Activated B cell treated with CpG ODN at 0.5 μM for 24 hours (primary cell): ENCODE results near the gene UTS2B. TPM values are rescaled to one million over a fixed set of nuclear protein-coding genes. Genes with fewer than 3 reads are reported as not detected.

Source experiments
- ATAC-seq: fragments of 200-7000 bp; cut with Tn5 transposase; one replicate; pipeline ENCODE4 v1.10.0; 2021; ENCODE audit warnings: low read depth, mild to moderate bottlenecking, moderate library complexity
- CTCF ChIA-PET: fragments of 350-600 bp; sonication (Branson Sonifier 250); formaldehyde crosslinking; loops from one replicate; lab custom pipeline; 2021; ENCODE audit warnings: antibody characterized with exemption; lab: Charles Lee
- POLR2A ChIA-PET: fragments of 350-600 bp; sonication (Branson Sonifier 250); formaldehyde crosslinking; loops from one replicate; lab custom pipeline; 2021; ENCODE audit warnings: antibody characterized with exemption; lab: Charles Lee
- DNase-seq: peaks from one replicate; pipeline ENCODE4 v3.0.0; 2022
- H3K27ac Mint-ChIP-seq: one replicate; pipeline ENCODE4 v1.8.0; 2020; ENCODE audit warnings: mixed read lengths
- H3K27me3 Mint-ChIP-seq: one replicate; pipeline ENCODE4 v1.8.0; 2021; ENCODE audit warnings: mixed read lengths
- H3K36me3 Mint-ChIP-seq: one replicate; pipeline ENCODE4 v1.8.0; 2021; ENCODE audit warnings: low read depth, mixed read lengths
- H3K4me1 Mint-ChIP-seq: one replicate; pipeline ENCODE4 v1.8.0; 2021; ENCODE audit warnings: mixed read lengths
- H3K4me3 Mint-ChIP-seq: one replicate; pipeline ENCODE4 v1.8.0; 2020; ENCODE audit warnings: mild to moderate bottlenecking, mixed read lengths
- H3K9me3 Mint-ChIP-seq: one replicate; pipeline ENCODE4 v1.8.0; 2020; ENCODE audit warnings: mixed read lengths
- CTCF ChIP-seq: fragments of 200-600 bp; IDR thresholded peaks from one replicate; pipeline ENCODE4 v1.8.0; 2022; ENCODE audit warnings: antibody characterized with exemption, mild to moderate bottlenecking
- intact Hi-C: fragments of 100-400 bp; cut with micrococcal nuclease; formaldehyde crosslinking; loops from one replicate; pipeline ENCODE4 v1.15.1; 2024
- total RNA-seq: library from RNA; stranded (reverse); gene quantifications from 2 replicates; pipeline ENCODE4 v1.2.3, GENCODE V29; 2022

Gene UTS2B
- total RNA-seq, 1 donor from 2014 or later = 2.1 TPM

- POLR2A ChIA-PET = no interaction called here
- Mint-ChIP-seq H3K36me3 (peaks cover 3% of the 10 kb centered on the region), H3K27me3 (no peaks in the 10 kb centered on the region), H3K4me1 (peaks cover 16% of the 10 kb centered on the region), H3K4me3 (no peak overlapping the region), H3K27ac (no peak overlapping the region), H3K9me3 (no peaks in the 10 kb centered on the region)
- ATAC-seq (no peak), DNase-seq (no peak)
- CTCF ChIA-PET = no interaction called here
- TF ChIP-seq CTCF = no peak
- intact Hi-C loops = no loop called here
Measured at GRCh38 chr3:191324936-191325335, 5.4 kb downstream of the UTS2B start.

- no peak overlapping the region for H3K27ac Mint-ChIP-seq
- DNase-seq (no peak), ATAC-seq (no peak)
- ChIA-PET CTCF (no interaction called here), POLR2A (no interaction called here)
- H3K9me3 Mint-ChIP-seq = no peaks in the 10 kb centered on the region
- no peak for TF ChIP-seq CTCF
- intact Hi-C loops = no loop called here
- no peaks in the 10 kb centered on the region for H3K27me3 Mint-ChIP-seq
- no peaks in the 10 kb centered on the region for H3K4me1 Mint-ChIP-seq
- H3K4me3 Mint-ChIP-seq = no peak overlapping the region
- no peaks in the 10 kb centered on the region for H3K36me3 Mint-ChIP-seq
Measured at GRCh38 chr3:191321019-191321767, 9.1 kb downstream of the UTS2B start.

- DNase-seq = no peak
- no peaks in the 10 kb centered on the region for H3K4me1 Mint-ChIP-seq
- H3K27ac Mint-ChIP-seq = no peak overlapping the region
- H3K9me3 Mint-ChIP-seq = no peaks in the 10 kb centered on the region
- POLR2A ChIA-PET = no interaction called here
- no peak for ATAC-seq
- no peak overlapping the region for H3K4me3 Mint-ChIP-seq
- H3K36me3 Mint-ChIP-seq = no peaks in the 10 kb centered on the region
- H3K27me3 Mint-ChIP-seq = no peaks in the 10 kb centered on the region
- intact Hi-C loops = no loop called here
- CTCF ChIA-PET = no interaction called here
- TF ChIP-seq CTCF = no peak
Measured at GRCh38 chr3:191320316-191320715, 10.0 kb downstream of the UTS2B start.

- CTCF ChIA-PET = no interaction called here
- Mint-ChIP-seq H3K4me3 (no peak overlapping the region), H3K27me3 (no peaks in the 10 kb centered on the region), H3K27ac (no peak overlapping the region), H3K4me1 (no peaks in the 10 kb centered on the region), H3K9me3 (no peaks in the 10 kb centered on the region), H3K36me3 (no peaks in the 10 kb centered on the region)
- intact Hi-C loops = no loop called here
- POLR2A ChIA-PET = no interaction called here
- DNase-seq = no peak
- no peak for ATAC-seq
- TF ChIP-seq CTCF = no peak
Measured at GRCh38 chr3:191316876-191317603, 13.3 kb downstream of the UTS2B start.

GRCh38 chr3:191314109-191314728 lies 16.1 kb downstream of the UTS2B start:
- Mint-ChIP-seq H3K27me3 (no peaks in the 10 kb centered on the region), H3K4me1 (no peaks in the 10 kb centered on the region), H3K9me3 (no peaks in the 10 kb centered on the region), H3K4me3 (no peak overlapping the region), H3K36me3 (no peaks in the 10 kb centered on the region), H3K27ac (no peak overlapping the region)
- DNase-seq (no peak), ATAC-seq (no peak)
- CTCF ChIA-PET = interaction anchor here (0.9 kb wide), 1 partner anchor 38 kb away, joined by 3 read pairs; no protein-coding TSS in a partner anchor
- intact Hi-C loops = no loop called here
- POLR2A ChIA-PET = no interaction called here
- no peak for TF ChIP-seq CTCF
